ENCODE data around the gene ATXN1. TPM values are rescaled to one million over a fixed set of nuclear protein-coding genes. Genes with fewer than 3 reads are reported as not detected.

Gene ATXN1
- total and polyA plus RNA-seq, 2 of the 13 experiments (the other 11 are each of a cell fraction or from before 2014, with no cell fraction given): 20.7 to 39.5 TPM

DNA sequence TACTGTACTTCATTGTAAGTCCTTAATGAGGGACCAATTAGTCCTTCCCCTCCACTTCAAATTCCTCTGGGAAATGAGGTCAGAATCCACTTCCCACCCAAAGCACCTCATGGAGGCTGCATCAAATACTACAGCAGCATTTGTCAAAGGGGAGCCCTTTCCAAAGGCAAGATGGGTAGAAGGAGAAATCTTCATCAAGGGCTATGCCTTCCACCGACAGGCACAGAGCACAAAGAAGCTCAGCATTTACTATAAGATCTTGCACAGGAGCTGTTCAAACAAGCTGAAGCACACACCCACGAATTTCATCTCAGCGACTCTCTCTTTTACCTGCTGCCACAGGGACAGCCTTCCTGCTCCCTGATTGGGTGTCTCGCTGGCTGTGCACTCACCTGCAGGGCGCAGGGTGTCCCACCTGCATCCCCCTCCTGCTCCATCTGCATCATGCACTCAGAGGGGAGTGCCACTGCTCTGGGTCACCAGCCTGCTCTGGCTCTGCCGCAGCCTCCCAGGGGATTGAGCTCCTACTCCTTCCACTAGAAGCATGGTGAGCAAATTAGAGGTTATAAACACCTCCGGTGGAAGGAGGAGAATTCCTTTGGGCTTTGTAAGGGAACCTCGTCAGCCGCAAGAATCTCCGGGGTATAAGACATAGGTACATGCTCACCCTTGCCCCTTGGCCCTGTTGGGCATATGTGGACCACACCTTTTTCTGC lies 164.5 kb downstream of the ATXN1 start:
- Histone ChIP-seq H3K4me3 (replicated peaks in 1 of 3; ENCODE audit: insufficient read depth in 1 of 3, low read depth in 2 of 3, low read length in 3 of 3) (no peak overlapping the region), H3K9me3 (ENCODE audit: low read length) (no peaks in the 10 kb centered on the region), H3K79me2 (ENCODE audit: insufficient read depth, low read length) (no peaks in the 10 kb centered on the region), H4K20me1 (ENCODE audit: insufficient read depth, low read length) (no peaks in the 10 kb centered on the region), H3K4me2 (ENCODE audit: low read depth, low read length) (no peak overlapping the region), H3K27ac (ENCODE audit: extremely low read length, insufficient read depth, low read length) (no peak overlapping the region), H2AFZ (ENCODE audit: low read length) (no peak overlapping the region), H3K9ac (ENCODE audit: insufficient read depth, low read depth, low read length) (no peak overlapping the region), H3K27me3 (ENCODE audit: control insufficient read depth in 1 of 2, insufficient read depth in 2 of 2, low read length in 2 of 2) (no peaks in the 10 kb centered on the region), H3K4me1 (ENCODE audit: insufficient read depth, low read length) (peaks cover 10% of the 10 kb centered on the region), H3K36me3 (replicated peaks in 1 of 2; ENCODE audit: control insufficient read depth in 1 of 2, insufficient read depth in 2 of 2, low read length in 2 of 2) (peaks cover 0 to 4% of the 10 kb centered on the region in 2 experiments; a peak in 2 of 5 replicates)
- WGBS (ENCODE audit: low lambda C conversion rate): 93% methylated on average over 10 of the region's 10 CpGs
- TF ChIP-seq RBM22 (optimal IDR thresholded peaks at IDR 0.05; ENCODE audit: low read length) (peak; percentile 57), ZNF501 (CRISPR knock-in tag; IDR thresholded peaks at IDR 0.05) (no peak)
- ChIA-PET CTCF (ENCODE audit: low intra/inter-chr PET ratio, low total read pairs) (no interaction called here), POLR2A (no interaction called here)
- BruUV-seq (replicated peaks): no TSS peak
- DNase-seq (ENCODE audit: low spot score): no peak
- FAIRE-seq: no peak
- in situ Hi-C loops (cut with HindIII; ENCODE audit: extremely low pct_ligation_motif_present, low pct_unique_long_range_greater_than_20kb) (no loop called here), intact Hi-C loops (cut with micrococcal nuclease; ENCODE audit: unreplicated experiment) (no loop called here)
- peak; percentile 37; the same call in 2 of the 3 replicates for ATAC-seq

- H3K27me3 ChIP-seq (ENCODE audit: control insufficient read depth in 1 of 2, insufficient read depth in 2 of 2, low read length in 2 of 2): no peaks in the 10 kb centered on the region
- CTCF ChIA-PET (ENCODE audit: low intra/inter-chr PET ratio, low total read pairs): no interaction called here
- no peak overlapping the region for H3K9ac ChIP-seq (ENCODE audit: insufficient read depth, low read depth, low read length)
- DNase-seq (ENCODE audit: low spot score) (no peak), FAIRE-seq (peak; percentile 30), ATAC-seq (no peak)
- no peak overlapping the region for H3K4me3 ChIP-seq (replicated peaks in 1 of 3; ENCODE audit: insufficient read depth in 1 of 3, low read depth in 2 of 3, low read length in 3 of 3)
- no peaks in the 10 kb centered on the region for H3K79me2 ChIP-seq (ENCODE audit: insufficient read depth, low read length)
- H3K27ac ChIP-seq (ENCODE audit: extremely low read length, insufficient read depth, low read length): no peak overlapping the region
- no peak overlapping the region for H2AFZ ChIP-seq (ENCODE audit: low read length)
- no peaks in the 10 kb centered on the region for H3K9me3 ChIP-seq (ENCODE audit: low read length)
- no peak overlapping the region for H3K4me2 ChIP-seq (ENCODE audit: low read depth, low read length)
- in situ Hi-C loops (cut with HindIII; ENCODE audit: extremely low pct_ligation_motif_present, low pct_unique_long_range_greater_than_20kb): no loop called here
- intact Hi-C loops (cut with micrococcal nuclease; ENCODE audit: unreplicated experiment): no loop called here
- peaks cover 0 to 4% of the 10 kb centered on the region in 2 experiments; a peak in 2 of 5 replicates for H3K36me3 ChIP-seq (replicated peaks in 1 of 2; ENCODE audit: control insufficient read depth in 1 of 2, insufficient read depth in 2 of 2, low read length in 2 of 2)
- POLR2A ChIA-PET: no interaction called here
- 78% methylated on average over 8 of the region's 8 CpGs for WGBS (ENCODE audit: low lambda C conversion rate)
- H3K4me1 ChIP-seq (ENCODE audit: insufficient read depth, low read length): peaks cover 10% of the 10 kb centered on the region
- H4K20me1 ChIP-seq (ENCODE audit: insufficient read depth, low read length): no peaks in the 10 kb centered on the region
- no TSS peak for BruUV-seq (replicated peaks)
- TF ChIP-seq ZNF549 (CRISPR knock-in tag; IDR thresholded peaks at IDR 0.05): no peak
- TF ChIP-seq, protein P1, sequence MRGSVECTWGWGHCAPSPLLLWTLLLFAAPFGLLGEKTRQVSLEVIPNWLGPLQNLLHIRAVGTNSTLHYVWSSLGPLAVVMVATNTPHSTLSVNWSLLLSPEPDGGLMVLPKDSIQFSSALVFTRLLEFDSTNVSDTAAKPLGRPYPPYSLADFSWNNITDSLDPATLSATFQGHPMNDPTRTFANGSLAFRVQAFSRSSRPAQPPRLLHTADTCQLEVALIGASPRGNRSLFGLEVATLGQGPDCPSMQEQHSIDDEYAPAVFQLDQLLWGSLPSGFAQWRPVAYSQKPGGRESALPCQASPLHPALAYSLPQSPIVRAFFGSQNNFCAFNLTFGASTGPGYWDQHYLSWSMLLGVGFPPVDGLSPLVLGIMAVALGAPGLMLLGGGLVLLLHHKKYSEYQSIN (CRISPR knock-in tag; IDR thresholded peaks at IDR 0.05; ENCODE audit: borderline replicate concordance): no peak
- no peak for TF ChIP-seq SP140L (CRISPR knock-in tag; IDR thresholded peaks at IDR 0.05; ENCODE audit: borderline replicate concordance)
- no peak for TF ChIP-seq KLF12 (CRISPR knock-in tag; IDR thresholded peaks at IDR 0.05; ENCODE audit: borderline replicate concordance)
- TF ChIP-seq ZBTB7A (CRISPR knock-in tag; IDR thresholded peaks at IDR 0.05): no peak
- no peak for TF ChIP-seq ZNF24 (IDR thresholded peaks at IDR 0.05)
- TF ChIP-seq, protein P2, sequence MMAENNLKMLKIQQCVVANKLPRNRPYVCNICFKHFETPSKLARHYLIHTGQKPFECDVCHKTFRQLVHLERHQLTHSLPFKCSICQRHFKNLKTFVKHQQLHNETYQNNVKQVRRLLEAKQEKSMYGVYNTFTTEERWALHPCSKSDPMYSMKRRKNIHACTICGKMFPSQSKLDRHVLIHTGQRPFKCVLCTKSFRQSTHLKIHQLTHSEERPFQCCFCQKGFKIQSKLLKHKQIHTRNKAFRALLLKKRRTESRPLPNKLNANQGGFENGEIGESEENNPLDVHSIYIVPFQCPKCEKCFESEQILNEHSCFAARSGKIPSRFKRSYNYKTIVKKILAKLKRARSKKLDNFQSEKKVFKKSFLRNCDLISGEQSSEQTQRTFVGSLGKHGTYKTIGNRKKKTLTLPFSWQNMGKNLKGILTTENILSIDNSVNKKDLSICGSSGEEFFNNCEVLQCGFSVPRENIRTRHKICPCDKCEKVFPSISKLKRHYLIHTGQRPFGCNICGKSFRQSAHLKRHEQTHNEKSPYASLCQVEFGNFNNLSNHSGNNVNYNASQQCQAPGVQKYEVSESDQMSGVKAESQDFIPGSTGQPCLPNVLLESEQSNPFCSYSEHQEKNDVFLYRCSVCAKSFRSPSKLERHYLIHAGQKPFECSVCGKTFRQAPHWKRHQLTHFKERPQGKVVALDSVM (CRISPR knock-in tag; IDR thresholded peaks at IDR 0.05): peak; percentile 83
- TF ChIP-seq FOSL1 (CRISPR knock-in tag; IDR thresholded peaks at IDR 0.05; ENCODE audit: borderline replicate concordance): no peak
- TF ChIP-seq NRL (CRISPR knock-in tag; IDR thresholded peaks at IDR 0.05; ENCODE audit: borderline replicate concordance): no peak
- no peak for TF ChIP-seq KDM5A (IDR thresholded peaks at IDR 0.05; ENCODE audit: borderline replicate concordance, low read length)
- no peak for TF ChIP-seq SATB2 (CRISPR knock-in tag; IDR thresholded peaks at IDR 0.05)
- TF ChIP-seq HNRNPK (IDR thresholded peaks at IDR 0.05; ENCODE audit: low read depth, low read length, poor library complexity, severe bottlenecking): no peak
- TF ChIP-seq FOXA3 (CRISPR knock-in tag; IDR thresholded peaks at IDR 0.05): peak; percentile 14; the same call in 1 of the 2 replicates
These were observed 165.6 kb downstream of the ATXN1 start for GRCh38 chr6:16595514-16596120.
